ENCODE data around the gene GRAP.

The GRAP gene

GRCh38 chr17:19012171-19013080, 34.3 kb downstream of the GRAP start:
- TF ChIP-seq CTCF (IDR thresholded peaks at IDR 0.05; ENCODE audit: insufficient read depth, low read length), result no peak
- no peak for TF ChIP-seq POLR2AphosphoS5 (IDR thresholded peaks at IDR 0.05; ENCODE audit: low read depth)
- TF ChIP-seq REST (IDR thresholded peaks at IDR 0.05; ENCODE audit: insufficient replicate concordance, low read depth), result no peak
- TF ChIP-seq GABPA (IDR thresholded peaks at IDR 0.05; ENCODE audit: low read depth), result no peak
- no peak for TF ChIP-seq SPI1 (IDR thresholded peaks at IDR 0.05; ENCODE audit: borderline replicate concordance, low read depth)
- no peak for DNase-seq (ENCODE audit: low read depth in 1 of 2, low spot score in 1 of 2)
- Histone ChIP-seq H3K4me3 (replicated peaks; ENCODE audit: insufficient read depth, low read length) (no peak overlapping the region), H3K27me3 (ENCODE audit: insufficient read depth, poor library complexity, severe bottlenecking) (no peaks in the 10 kb centered on the region), H3K27ac (replicated peaks) (no peak overlapping the region)

- Histone ChIP-seq H3K4me3 (replicated peaks; ENCODE audit: insufficient read depth, low read length) (no peak overlapping the region), H3K27me3 (ENCODE audit: insufficient read depth, poor library complexity, severe bottlenecking) (no peaks in the 10 kb centered on the region), H3K27ac (replicated peaks) (no peak overlapping the region)
- no peak for DNase-seq (ENCODE audit: low read depth in 1 of 2, low spot score in 1 of 2)
- TF ChIP-seq POLR2AphosphoS5 (IDR thresholded peaks at IDR 0.05; ENCODE audit: low read depth) (no peak), GABPA (IDR thresholded peaks at IDR 0.05; ENCODE audit: low read depth) (no peak), SPI1 (IDR thresholded peaks at IDR 0.05; ENCODE audit: borderline replicate concordance, low read depth) (no peak), REST (IDR thresholded peaks at IDR 0.05; ENCODE audit: insufficient replicate concordance, low read depth) (no peak), CTCF (IDR thresholded peaks at IDR 0.05; ENCODE audit: insufficient read depth, low read length) (no peak)
These were observed 35.2 kb downstream of the GRAP start for GRCh38 chr17:19011581-19011980.

GRCh38 chr17:19010729-19011505, 35.8 kb downstream of the GRAP start:
- no peak overlapping the region for H3K27ac ChIP-seq (replicated peaks)
- DNase-seq (ENCODE audit: low read depth in 1 of 2, low spot score in 1 of 2), result no peak
- no peak overlapping the region for H3K4me3 ChIP-seq (replicated peaks; ENCODE audit: insufficient read depth, low read length)
- no peak for TF ChIP-seq CTCF (IDR thresholded peaks at IDR 0.05; ENCODE audit: insufficient read depth, low read length)
- TF ChIP-seq REST (IDR thresholded peaks at IDR 0.05; ENCODE audit: insufficient replicate concordance, low read depth), result no peak
- TF ChIP-seq POLR2AphosphoS5 (IDR thresholded peaks at IDR 0.05; ENCODE audit: low read depth), result no peak
- no peak for TF ChIP-seq GABPA (IDR thresholded peaks at IDR 0.05; ENCODE audit: low read depth)
- no peak for TF ChIP-seq SPI1 (IDR thresholded peaks at IDR 0.05; ENCODE audit: borderline replicate concordance, low read depth)
- no peaks in the 10 kb centered on the region for H3K27me3 ChIP-seq (ENCODE audit: insufficient read depth, poor library complexity, severe bottlenecking)
